ENCODE data around the gene ULK4.

ULK4 gene

GRCh38 chr3:41307065-41307464 lies 654.8 kb downstream of the ULK4 start:
- no peak overlapping the region for H3K4me3 ChIP-seq (ENCODE audit: control insufficient read depth, low read depth, low read length)
- TF ChIP-seq CTCF (IDR thresholded peaks at IDR 0.05; ENCODE audit: control insufficient read depth, insufficient read depth, low read depth, low read length, missing control alignments), result no peak
- no peak for DNase-seq (ENCODE audit: low read depth)

GRCh38 chr3:41304593-41304992 lies 657.3 kb downstream of the ULK4 start:
- DNase-seq (ENCODE audit: low read depth), result peak; percentile 8
- TF ChIP-seq CTCF (IDR thresholded peaks at IDR 0.05; ENCODE audit: control insufficient read depth, insufficient read depth, low read depth, low read length, missing control alignments), result no peak

DNA sequence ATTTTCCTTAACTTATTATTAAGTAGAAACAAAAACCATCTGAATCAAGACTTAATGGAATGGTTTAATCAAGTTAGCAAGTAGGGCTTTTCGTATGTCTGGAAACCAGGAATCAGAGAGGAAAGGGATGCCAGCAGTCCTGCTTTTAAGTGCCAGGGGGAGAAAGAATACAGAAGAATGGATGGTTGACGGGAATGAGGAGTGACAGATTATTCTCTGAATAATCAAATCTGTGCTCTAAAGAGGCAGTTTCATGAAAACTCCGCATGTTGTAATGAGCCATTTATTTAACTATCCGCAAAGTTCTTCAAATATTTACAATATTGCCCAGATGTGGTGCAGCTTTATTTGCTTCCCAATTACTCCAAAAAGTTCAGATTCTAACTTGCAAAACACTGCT lies 659.6 kb downstream of the ULK4 start:
- no peak for TF ChIP-seq CTCF (IDR thresholded peaks at IDR 0.05; ENCODE audit: control insufficient read depth, insufficient read depth, low read depth, low read length, missing control alignments)
- no peak overlapping the region for H3K4me3 ChIP-seq (ENCODE audit: control insufficient read depth, low read depth, low read length)
- DNase-seq (ENCODE audit: low read depth), result no peak

More at GRCh38 chr3:41304593-41304992, 657.3 kb downstream of the ULK4 start:
- H3K4me3 ChIP-seq (ENCODE audit: control insufficient read depth, low read depth, low read length), result no peak overlapping the region

GRCh38 chr3:41301548-41301947 lies 660.4 kb downstream of the ULK4 start:
- no peak for TF ChIP-seq CTCF (IDR thresholded peaks at IDR 0.05; ENCODE audit: control insufficient read depth, insufficient read depth, low read depth, low read length, missing control alignments)
- no peak overlapping the region for H3K4me3 ChIP-seq (ENCODE audit: control insufficient read depth, low read depth, low read length)
- no peak for DNase-seq (ENCODE audit: low read depth)

DNA sequence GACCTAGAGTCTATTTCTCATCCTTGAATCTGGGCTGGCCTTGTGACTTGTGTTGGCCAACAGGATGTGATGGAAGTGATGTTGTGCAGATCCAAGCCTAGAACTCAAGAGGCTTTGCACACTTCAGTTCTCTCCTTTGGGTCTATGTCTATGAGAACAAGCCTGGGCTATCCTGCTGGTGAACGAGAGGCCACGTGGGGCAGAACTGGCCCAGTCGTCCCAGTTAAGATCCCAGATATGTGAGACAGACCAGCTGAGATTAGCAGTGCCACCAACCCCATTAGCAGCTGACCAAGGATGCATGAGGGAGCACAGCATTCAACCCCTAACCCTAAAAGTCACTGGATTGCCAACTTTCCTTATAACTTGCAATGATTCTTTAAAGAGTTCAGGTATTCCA lies 662.9 kb downstream of the ULK4 start:
- DNase-seq (ENCODE audit: low read depth), result no peak
- TF ChIP-seq CTCF (IDR thresholded peaks at IDR 0.05; ENCODE audit: control insufficient read depth, insufficient read depth, low read depth, low read length, missing control alignments), result no peak
- H3K4me3 ChIP-seq (ENCODE audit: control insufficient read depth, low read depth, low read length), result no peak overlapping the region

- DNase-seq (ENCODE audit: low read depth), result no peak
- TF ChIP-seq CTCF (IDR thresholded peaks at IDR 0.05; ENCODE audit: control insufficient read depth, insufficient read depth, low read depth, low read length, missing control alignments), result no peak
- no peak overlapping the region for H3K4me3 ChIP-seq (ENCODE audit: control insufficient read depth, low read depth, low read length)
These were observed 664.2 kb downstream of the ULK4 start for GRCh38 chr3:41297750-41298149.

- no peak for DNase-seq (ENCODE audit: low read depth)
- no peak overlapping the region for H3K4me3 ChIP-seq (ENCODE audit: control insufficient read depth, low read depth, low read length)
- no peak for TF ChIP-seq CTCF (IDR thresholded peaks at IDR 0.05; ENCODE audit: control insufficient read depth, insufficient read depth, low read depth, low read length, missing control alignments)
These were observed 665.3 kb downstream of the ULK4 start for GRCh38 chr3:41296556-41296955.
